Fibroblast of the aortic adventitia (primary cell): ENCODE results near the gene PTPRZ1. TPM values are rescaled to one million over a fixed set of nuclear protein-coding genes. Genes with fewer than 3 reads are reported as not detected.

ENCODE experiments used
- DNase-seq: peaks from one replicate; pipeline ENCODE4 v3.0.0-alpha.2; 2010; ENCODE audit warnings: low read depth
- H3K4me3 ChIP-seq: 2 replicates; pipeline ENCODE4 v1.5.1; 2011; ENCODE audit warnings: low read depth, mild to moderate bottlenecking, control low read depth, low read length, moderate library complexity
- CTCF ChIP-seq: IDR thresholded peaks from 2 replicates; pipeline ENCODE4 v1.5.1; 2011; ENCODE audit warnings: mild to moderate bottlenecking, low read length, control low read depth, inconsistent platforms; ENCODE audit not compliant: insufficient read depth
- total RNA-seq: library from RNA; depleted of rRNA; stranded (reverse); fragments of >200 nt; gene quantifications from 2 replicates; pipeline ENCODE4 v1.2.3, GENCODE V29; 2012; ENCODE audit warnings: low replicate concordance

The PTPRZ1 gene
- total RNA-seq, 1 donor: 0.72 TPM

- no peak for TF ChIP-seq CTCF
- no peak for DNase-seq
- no peak overlapping the region for H3K4me3 ChIP-seq
These were observed 182.1 kb downstream of the PTPRZ1 start for GRCh38 chr7:122055073-122055472.

GRCh38 chr7:122056977-122057376 is 184.0 kb downstream of the PTPRZ1 start:
- DNase-seq: no peak
- H3K4me3 ChIP-seq: no peak overlapping the region
- no peak for TF ChIP-seq CTCF

- no peak for TF ChIP-seq CTCF
- H3K4me3 ChIP-seq: no peak overlapping the region
- no peak for DNase-seq
These were observed 186.6 kb downstream of the PTPRZ1 start for GRCh38 chr7:122059542-122059941.

- no peak overlapping the region for H3K4me3 ChIP-seq
- DNase-seq: no peak
- TF ChIP-seq CTCF: no peak
These were observed 190.2 kb downstream of the PTPRZ1 start for GRCh38 chr7:122063146-122063545.

- H3K4me3 ChIP-seq: no peak overlapping the region
- TF ChIP-seq CTCF: no peak
- DNase-seq: no peak
These were observed 192.0 kb downstream of the PTPRZ1 start for GRCh38 chr7:122064971-122065370.

- H3K4me3 ChIP-seq: no peak overlapping the region
- no peak for DNase-seq
- no peak for TF ChIP-seq CTCF
These were observed 194.1 kb downstream of the PTPRZ1 start for GRCh38 chr7:122067077-122067476.

- H3K4me3 ChIP-seq: no peak overlapping the region
These were observed 195.1 kb downstream of the PTPRZ1 start for GRCh38 chr7:122068046-122068445.

More at GRCh38 chr7:122068046-122068445, 195.1 kb downstream of the PTPRZ1 start:
- no peak for DNase-seq
- no peak for TF ChIP-seq CTCF
